ENCODE results near the gene SLC39A12. TPM values are rescaled to one million over a fixed set of nuclear protein-coding genes. Genes with fewer than 3 reads are reported as not detected.

The SLC39A12 gene
- total and polyA plus RNA-seq, 10 of the 15 experiments (the other 5 are each of a cell fraction or from before 2014, with no cell fraction given) = 0.47 to 1.5 (median 0.68) TPM; not detected in 1

DNA sequence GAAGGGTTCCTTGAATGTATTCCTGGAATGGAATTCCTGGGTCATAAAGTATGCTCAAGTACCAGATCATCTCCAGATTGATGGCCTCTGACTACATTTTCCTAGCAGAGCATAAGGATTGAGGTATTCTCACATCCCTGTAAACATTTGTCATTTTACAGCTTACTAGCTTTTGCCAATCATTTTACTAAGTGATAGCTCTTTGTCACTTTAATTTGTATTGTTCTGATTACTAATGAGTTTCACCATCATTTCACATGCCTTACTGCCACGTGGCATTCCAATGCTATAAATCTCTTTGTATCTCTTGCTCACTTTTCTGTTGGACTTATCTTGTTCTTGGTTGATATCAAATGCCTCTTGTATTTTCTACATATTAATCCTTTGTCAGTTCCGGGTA, 119.9 kb downstream of the SLC39A12 start:
- Histone ChIP-seq H4K20me1 (ENCODE audit: control insufficient read depth, insufficient read depth) (no peaks in the 10 kb centered on the region), H3K79me2 (ENCODE audit: control insufficient read depth, insufficient read depth, low read length) (no peaks in the 10 kb centered on the region), H3K9ac (ENCODE audit: control insufficient read depth, insufficient read depth, low read length) (no peak overlapping the region), H3K9me3 (replicated peaks; ENCODE audit: control insufficient read depth, insufficient read depth, low read length) (no peaks in the 10 kb centered on the region), H3K4me3 (no peak overlapping the region), H3K4me2 (ENCODE audit: control insufficient read depth, insufficient read depth) (no peak overlapping the region), H3K4me1 (ENCODE audit: control insufficient read depth, insufficient read depth, low read length) (no peaks in the 10 kb centered on the region), H3K36me3 (ENCODE audit: control insufficient read depth in 2 of 2, insufficient read depth in 2 of 2, low read length in 1 of 2) (no peaks in the 10 kb centered on the region), H2AFZ (ENCODE audit: control insufficient read depth, low read depth, low read length) (no peak overlapping the region), H3K27ac (ENCODE audit: control insufficient read depth, insufficient read depth) (no peak overlapping the region), H3K27me3 (replicated peaks in 1 of 2; ENCODE audit: control insufficient read depth in 2 of 2, insufficient read depth in 2 of 2, low read length in 1 of 2) (no peaks in the 10 kb centered on the region)
- 32% methylated on average over 2 of the region's 2 CpGs for WGBS (ENCODE audit: insufficient coverage, insufficient replicate concordance, low lambda C conversion rate, missing lambda C conversion rate)
- CTCF ChIA-PET = interaction anchor here (0.6 kb wide), 1 partner anchor 16 kb away, joined by 3 read pairs; no protein-coding TSS in a partner anchor
- TF ChIP-seq IKZF2 (IDR thresholded peaks at IDR 0.05) = no peak
- no peak for TF ChIP-seq STAT1 (conservative IDR thresholded peaks at IDR 0.05)
- TF ChIP-seq, protein P1, sequence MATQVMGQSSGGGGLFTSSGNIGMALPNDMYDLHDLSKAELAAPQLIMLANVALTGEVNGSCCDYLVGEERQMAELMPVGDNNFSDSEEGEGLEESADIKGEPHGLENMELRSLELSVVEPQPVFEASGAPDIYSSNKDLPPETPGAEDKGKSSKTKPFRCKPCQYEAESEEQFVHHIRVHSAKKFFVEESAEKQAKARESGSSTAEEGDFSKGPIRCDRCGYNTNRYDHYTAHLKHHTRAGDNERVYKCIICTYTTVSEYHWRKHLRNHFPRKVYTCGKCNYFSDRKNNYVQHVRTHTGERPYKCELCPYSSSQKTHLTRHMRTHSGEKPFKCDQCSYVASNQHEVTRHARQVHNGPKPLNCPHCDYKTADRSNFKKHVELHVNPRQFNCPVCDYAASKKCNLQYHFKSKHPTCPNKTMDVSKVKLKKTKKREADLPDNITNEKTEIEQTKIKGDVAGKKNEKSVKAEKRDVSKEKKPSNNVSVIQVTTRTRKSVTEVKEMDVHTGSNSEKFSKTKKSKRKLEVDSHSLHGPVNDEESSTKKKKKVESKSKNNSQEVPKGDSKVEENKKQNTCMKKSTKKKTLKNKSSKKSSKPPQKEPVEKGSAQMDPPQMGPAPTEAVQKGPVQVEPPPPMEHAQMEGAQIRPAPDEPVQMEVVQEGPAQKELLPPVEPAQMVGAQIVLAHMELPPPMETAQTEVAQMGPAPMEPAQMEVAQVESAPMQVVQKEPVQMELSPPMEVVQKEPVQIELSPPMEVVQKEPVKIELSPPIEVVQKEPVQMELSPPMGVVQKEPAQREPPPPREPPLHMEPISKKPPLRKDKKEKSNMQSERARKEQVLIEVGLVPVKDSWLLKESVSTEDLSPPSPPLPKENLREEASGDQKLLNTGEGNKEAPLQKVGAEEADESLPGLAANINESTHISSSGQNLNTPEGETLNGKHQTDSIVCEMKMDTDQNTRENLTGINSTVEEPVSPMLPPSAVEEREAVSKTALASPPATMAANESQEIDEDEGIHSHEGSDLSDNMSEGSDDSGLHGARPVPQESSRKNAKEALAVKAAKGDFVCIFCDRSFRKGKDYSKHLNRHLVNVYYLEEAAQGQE (IDR thresholded peaks at IDR 0.05; ENCODE audit: low read depth, low read length) = no peak
- TF ChIP-seq, protein P2, sequence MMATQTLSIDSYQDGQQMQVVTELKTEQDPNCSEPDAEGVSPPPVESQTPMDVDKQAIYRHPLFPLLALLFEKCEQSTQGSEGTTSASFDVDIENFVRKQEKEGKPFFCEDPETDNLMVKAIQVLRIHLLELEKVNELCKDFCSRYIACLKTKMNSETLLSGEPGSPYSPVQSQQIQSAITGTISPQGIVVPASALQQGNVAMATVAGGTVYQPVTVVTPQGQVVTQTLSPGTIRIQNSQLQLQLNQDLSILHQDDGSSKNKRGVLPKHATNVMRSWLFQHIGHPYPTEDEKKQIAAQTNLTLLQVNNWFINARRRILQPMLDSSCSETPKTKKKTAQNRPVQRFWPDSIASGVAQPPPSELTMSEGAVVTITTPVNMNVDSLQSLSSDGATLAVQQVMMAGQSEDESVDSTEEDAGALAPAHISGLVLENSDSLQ (IDR thresholded peaks at IDR 0.05) = no peak
- TF ChIP-seq RELA (IDR thresholded peaks at IDR 0.05; ENCODE audit: borderline replicate concordance, partially characterized antibody) = no peak
- no peak for TF ChIP-seq BACH1 (IDR thresholded peaks at IDR 0.05; ENCODE audit: borderline replicate concordance)
- TF ChIP-seq ZNF622 (IDR thresholded peaks at IDR 0.05) = no peak
- no peak for TF ChIP-seq BRCA1 (IDR thresholded peaks at IDR 0.05; ENCODE audit: low read depth, low read length)
- no peak for TF ChIP-seq BCL11A (IDR thresholded peaks at IDR 0.05; ENCODE audit: low read depth, low read length)
- TF ChIP-seq, protein P3, sequence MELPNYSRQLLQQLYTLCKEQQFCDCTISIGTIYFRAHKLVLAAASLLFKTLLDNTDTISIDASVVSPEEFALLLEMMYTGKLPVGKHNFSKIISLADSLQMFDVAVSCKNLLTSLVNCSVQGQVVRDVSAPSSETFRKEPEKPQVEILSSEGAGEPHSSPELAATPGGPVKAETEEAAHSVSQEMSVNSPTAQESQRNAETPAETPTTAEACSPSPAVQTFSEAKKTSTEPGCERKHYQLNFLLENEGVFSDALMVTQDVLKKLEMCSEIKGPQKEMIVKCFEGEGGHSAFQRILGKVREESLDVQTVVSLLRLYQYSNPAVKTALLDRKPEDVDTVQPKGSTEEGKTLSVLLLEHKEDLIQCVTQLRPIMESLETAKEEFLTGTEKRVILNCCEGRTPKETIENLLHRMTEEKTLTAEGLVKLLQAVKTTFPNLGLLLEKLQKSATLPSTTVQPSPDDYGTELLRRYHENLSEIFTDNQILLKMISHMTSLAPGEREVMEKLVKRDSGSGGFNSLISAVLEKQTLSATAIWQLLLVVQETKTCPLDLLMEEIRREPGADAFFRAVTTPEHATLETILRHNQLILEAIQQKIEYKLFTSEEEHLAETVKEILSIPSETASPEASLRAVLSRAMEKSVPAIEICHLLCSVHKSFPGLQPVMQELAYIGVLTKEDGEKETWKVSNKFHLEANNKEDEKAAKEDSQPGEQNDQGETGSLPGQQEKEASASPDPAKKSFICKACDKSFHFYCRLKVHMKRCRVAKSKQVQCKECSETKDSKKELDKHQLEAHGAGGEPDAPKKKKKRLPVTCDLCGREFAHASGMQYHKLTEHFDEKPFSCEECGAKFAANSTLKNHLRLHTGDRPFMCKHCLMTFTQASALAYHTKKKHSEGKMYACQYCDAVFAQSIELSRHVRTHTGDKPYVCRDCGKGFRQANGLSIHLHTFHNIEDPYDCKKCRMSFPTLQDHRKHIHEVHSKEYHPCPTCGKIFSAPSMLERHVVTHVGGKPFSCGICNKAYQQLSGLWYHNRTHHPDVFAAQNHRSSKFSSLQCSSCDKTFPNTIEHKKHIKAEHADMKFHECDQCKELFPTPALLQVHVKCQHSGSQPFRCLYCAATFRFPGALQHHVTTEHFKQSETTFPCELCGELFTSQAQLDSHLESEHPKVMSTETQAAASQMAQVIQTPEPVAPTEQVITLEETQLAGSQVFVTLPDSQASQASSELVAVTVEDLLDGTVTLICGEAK (IDR thresholded peaks at IDR 0.05; ENCODE audit: borderline replicate concordance) = no peak
- TF ChIP-seq CREM (IDR thresholded peaks at IDR 0.05; ENCODE audit: low read depth) = no peak
- TF ChIP-seq RUNX3 (IDR thresholded peaks at IDR 0.05; ENCODE audit: low read length) = no peak
- TF ChIP-seq, protein P4, sequence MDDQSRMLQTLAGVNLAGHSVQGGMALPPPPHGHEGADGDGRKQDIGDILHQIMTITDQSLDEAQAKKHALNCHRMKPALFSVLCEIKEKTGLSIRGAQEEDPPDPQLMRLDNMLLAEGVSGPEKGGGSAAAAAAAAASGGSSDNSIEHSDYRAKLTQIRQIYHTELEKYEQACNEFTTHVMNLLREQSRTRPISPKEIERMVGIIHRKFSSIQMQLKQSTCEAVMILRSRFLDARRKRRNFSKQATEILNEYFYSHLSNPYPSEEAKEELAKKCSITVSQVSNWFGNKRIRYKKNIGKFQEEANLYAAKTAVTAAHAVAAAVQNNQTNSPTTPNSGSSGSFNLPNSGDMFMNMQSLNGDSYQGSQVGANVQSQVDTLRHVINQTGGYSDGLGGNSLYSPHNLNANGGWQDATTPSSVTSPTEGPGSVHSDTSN (IDR thresholded peaks at IDR 0.05; ENCODE audit: insufficient replicate concordance, low read depth, low read length) = no peak
- RAD21 ChIA-PET (ENCODE audit: unreplicated experiment) = no interaction called here
- FAIRE-seq (no peak), DNase-seq (ENCODE audit: low read depth, low spot score) (no peak), ATAC-seq (no peak)
- SMC1A ChIA-PET (ENCODE audit: uncharacterized antibody, unreplicated experiment) = interaction anchor here (1.3 kb wide), 1 partner anchor 27 kb away, joined by 3 read pairs; no protein-coding TSS in a partner anchor
- intact Hi-C loops (cut with micrococcal nuclease; ENCODE audit: unreplicated experiment) = no loop called here
- no TSS peak for BruUV-seq (replicated peaks)
- in situ Hi-C loops (cut with MboI) = no loop called here
- POLR2A ChIA-PET = no interaction called here
